Breast epithelium (tissue), 3 donors: ENCODE data around the gene LRRC59.

Experiments
- POLR2AphosphoS5 ChIP-seq, 3 donors: sonication (generic); formaldehyde crosslinking; IDR thresholded peaks; one replicate each; pipeline ENCODE4 v1.6.1; 2017; ENCODE audit warnings: antibody characterized with exemption in 3 of 3
- TF ChIP-seq, protein P1 (sequence below), 3 donors: fragments of 450-650 bp; IDR thresholded peaks; one replicate each; pipeline ENCODE4 v1.5.1; 2016 to 2017; ENCODE audit warnings: antibody characterized with exemption in 3 of 3, mild to moderate bottlenecking in 3 of 3, moderate library complexity in 3 of 3

DNA sequence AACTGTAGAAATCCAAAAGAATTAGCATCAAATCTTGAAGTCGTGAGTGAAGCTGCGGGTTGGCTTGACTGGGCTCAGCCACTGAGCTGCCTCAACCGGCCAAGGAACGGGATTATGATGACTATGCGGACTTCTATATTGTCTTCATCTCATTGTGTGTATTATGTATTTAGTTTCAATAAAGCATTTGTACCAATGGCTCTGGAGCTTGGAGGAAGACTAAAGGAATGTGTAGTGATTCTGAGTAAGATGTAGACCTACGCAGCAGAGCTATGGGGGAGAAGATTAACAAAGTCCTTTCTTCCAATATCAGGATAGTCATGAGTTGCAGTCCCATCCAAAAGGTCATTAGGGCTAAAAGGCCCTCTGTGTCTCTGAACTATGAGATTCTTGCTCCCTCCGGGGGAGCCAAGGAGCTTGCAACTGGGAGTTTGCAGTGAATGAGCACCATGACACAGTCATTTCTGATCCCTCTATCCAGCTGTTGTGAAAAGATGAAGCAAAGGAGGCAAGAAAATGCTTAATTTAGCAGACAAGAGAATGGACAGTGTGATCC, 16.0 kb downstream of the LRRC59 start:
- TF ChIP-seq, protein P1, sequence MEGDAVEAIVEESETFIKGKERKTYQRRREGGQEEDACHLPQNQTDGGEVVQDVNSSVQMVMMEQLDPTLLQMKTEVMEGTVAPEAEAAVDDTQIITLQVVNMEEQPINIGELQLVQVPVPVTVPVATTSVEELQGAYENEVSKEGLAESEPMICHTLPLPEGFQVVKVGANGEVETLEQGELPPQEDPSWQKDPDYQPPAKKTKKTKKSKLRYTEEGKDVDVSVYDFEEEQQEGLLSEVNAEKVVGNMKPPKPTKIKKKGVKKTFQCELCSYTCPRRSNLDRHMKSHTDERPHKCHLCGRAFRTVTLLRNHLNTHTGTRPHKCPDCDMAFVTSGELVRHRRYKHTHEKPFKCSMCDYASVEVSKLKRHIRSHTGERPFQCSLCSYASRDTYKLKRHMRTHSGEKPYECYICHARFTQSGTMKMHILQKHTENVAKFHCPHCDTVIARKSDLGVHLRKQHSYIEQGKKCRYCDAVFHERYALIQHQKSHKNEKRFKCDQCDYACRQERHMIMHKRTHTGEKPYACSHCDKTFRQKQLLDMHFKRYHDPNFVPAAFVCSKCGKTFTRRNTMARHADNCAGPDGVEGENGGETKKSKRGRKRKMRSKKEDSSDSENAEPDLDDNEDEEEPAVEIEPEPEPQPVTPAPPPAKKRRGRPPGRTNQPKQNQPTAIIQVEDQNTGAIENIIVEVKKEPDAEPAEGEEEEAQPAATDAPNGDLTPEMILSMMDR (IDR thresholded peaks at IDR 0.05), result no peak
- no peak for TF ChIP-seq POLR2AphosphoS5 (IDR thresholded peaks at IDR 0.05)
